ENCODE measurements around the gene PKNOX2.

PKNOX2 gene

GRCh38 chr11:125442946-125443345, 278.4 kb downstream of the PKNOX2 start:
- H3K79me2 ChIP-seq (ENCODE audit: control insufficient read depth, insufficient read depth, low read length, unreplicated experiment), result no peaks in the 10 kb centered on the region
- H3K4me1 ChIP-seq (ENCODE audit: control insufficient read depth, insufficient read depth, low read length, unreplicated experiment), result peaks cover 3% of the 10 kb centered on the region
- no peaks in the 10 kb centered on the region for H3K36me3 ChIP-seq (ENCODE audit: insufficient read depth, low read length)
- no peak overlapping the region for H3K4me3 ChIP-seq (ENCODE audit: low read depth, low read length)
- no peak overlapping the region for H2AFZ ChIP-seq (ENCODE audit: low read length, unreplicated experiment)
- H3K27ac ChIP-seq (ENCODE audit: low read depth, low read length), result no peak overlapping the region
- H3K27me3 ChIP-seq (ENCODE audit: insufficient read depth, low read length), result no peaks in the 10 kb centered on the region

- no peaks in the 10 kb centered on the region for H3K27me3 ChIP-seq (ENCODE audit: insufficient read depth, low read length)
- H3K36me3 ChIP-seq (ENCODE audit: insufficient read depth, low read length), result no peaks in the 10 kb centered on the region
- peaks cover 9% of the 10 kb centered on the region for H3K4me1 ChIP-seq (ENCODE audit: control insufficient read depth, insufficient read depth, low read length, unreplicated experiment)
- no peaks in the 10 kb centered on the region for H3K79me2 ChIP-seq (ENCODE audit: control insufficient read depth, insufficient read depth, low read length, unreplicated experiment)
- no peak overlapping the region for H3K4me3 ChIP-seq (ENCODE audit: low read depth, low read length)
- no peak overlapping the region for H2AFZ ChIP-seq (ENCODE audit: low read length, unreplicated experiment)
- H3K27ac ChIP-seq (ENCODE audit: low read depth, low read length), result no peak overlapping the region
These were observed 279.3 kb downstream of the PKNOX2 start for GRCh38 chr11:125443767-125444311.

- Histone ChIP-seq H2AFZ (ENCODE audit: low read length, unreplicated experiment) (no peak overlapping the region), H3K4me1 (ENCODE audit: control insufficient read depth, insufficient read depth, low read length, unreplicated experiment) (peaks cover 9% of the 10 kb centered on the region), H3K27me3 (ENCODE audit: insufficient read depth, low read length) (no peaks in the 10 kb centered on the region), H3K27ac (ENCODE audit: low read depth, low read length) (no peak overlapping the region), H3K4me3 (ENCODE audit: low read depth, low read length) (no peak overlapping the region), H3K36me3 (ENCODE audit: insufficient read depth, low read length) (no peaks in the 10 kb centered on the region), H3K79me2 (ENCODE audit: control insufficient read depth, insufficient read depth, low read length, unreplicated experiment) (no peaks in the 10 kb centered on the region)
These were observed 281.2 kb downstream of the PKNOX2 start for GRCh38 chr11:125445731-125446130.

- H3K79me2 ChIP-seq (ENCODE audit: control insufficient read depth, insufficient read depth, low read length, unreplicated experiment), result no peaks in the 10 kb centered on the region
- H3K27ac ChIP-seq (ENCODE audit: low read depth, low read length), result no peak overlapping the region
- peaks cover 9% of the 10 kb centered on the region for H3K4me1 ChIP-seq (ENCODE audit: control insufficient read depth, insufficient read depth, low read length, unreplicated experiment)
- H2AFZ ChIP-seq (ENCODE audit: low read length, unreplicated experiment), result no peak overlapping the region
- no peaks in the 10 kb centered on the region for H3K36me3 ChIP-seq (ENCODE audit: insufficient read depth, low read length)
- no peak overlapping the region for H3K4me3 ChIP-seq (ENCODE audit: low read depth, low read length)
- no peaks in the 10 kb centered on the region for H3K27me3 ChIP-seq (ENCODE audit: insufficient read depth, low read length)
These were observed 281.7 kb downstream of the PKNOX2 start for GRCh38 chr11:125446279-125446678.

- no peaks in the 10 kb centered on the region for H3K79me2 ChIP-seq (ENCODE audit: control insufficient read depth, insufficient read depth, low read length, unreplicated experiment)
- H3K4me1 ChIP-seq (ENCODE audit: control insufficient read depth, insufficient read depth, low read length, unreplicated experiment), result peaks cover 16% of the 10 kb centered on the region
- H2AFZ ChIP-seq (ENCODE audit: low read length, unreplicated experiment), result no peak overlapping the region
- no peaks in the 10 kb centered on the region for H3K27me3 ChIP-seq (ENCODE audit: insufficient read depth, low read length)
- H3K36me3 ChIP-seq (ENCODE audit: insufficient read depth, low read length), result no peaks in the 10 kb centered on the region
- no peak overlapping the region for H3K4me3 ChIP-seq (ENCODE audit: low read depth, low read length)
- no peak overlapping the region for H3K27ac ChIP-seq (ENCODE audit: low read depth, low read length)
These were observed 283.2 kb downstream of the PKNOX2 start for GRCh38 chr11:125447721-125448120.

GRCh38 chr11:125448136-125448535, 283.6 kb downstream of the PKNOX2 start:
- Histone ChIP-seq H3K36me3 (ENCODE audit: insufficient read depth, low read length) (no peaks in the 10 kb centered on the region), H3K27ac (ENCODE audit: low read depth, low read length) (0 out of 2 replicates have a peak overlapping the region, but pooled peaks have one; percentile 10), H3K4me1 (ENCODE audit: control insufficient read depth, insufficient read depth, low read length, unreplicated experiment) (peaks cover 16% of the 10 kb centered on the region), H3K79me2 (ENCODE audit: control insufficient read depth, insufficient read depth, low read length, unreplicated experiment) (no peaks in the 10 kb centered on the region), H3K27me3 (ENCODE audit: insufficient read depth, low read length) (no peaks in the 10 kb centered on the region), H2AFZ (ENCODE audit: low read length, unreplicated experiment) (no peak overlapping the region), H3K4me3 (ENCODE audit: low read depth, low read length) (no peak overlapping the region)

GRCh38 chr11:125449565-125449964, 285.0 kb downstream of the PKNOX2 start:
- Histone ChIP-seq H3K27ac (ENCODE audit: low read depth, low read length) (no peak overlapping the region), H3K36me3 (ENCODE audit: insufficient read depth, low read length) (no peaks in the 10 kb centered on the region), H3K4me3 (ENCODE audit: low read depth, low read length) (no peak overlapping the region), H3K4me1 (ENCODE audit: control insufficient read depth, insufficient read depth, low read length, unreplicated experiment) (peaks cover 16% of the 10 kb centered on the region), H2AFZ (ENCODE audit: low read length, unreplicated experiment) (no peak overlapping the region), H3K27me3 (ENCODE audit: insufficient read depth, low read length) (no peaks in the 10 kb centered on the region), H3K79me2 (ENCODE audit: control insufficient read depth, insufficient read depth, low read length, unreplicated experiment) (no peaks in the 10 kb centered on the region)

GRCh38 chr11:125451400-125452124, 287.0 kb downstream of the PKNOX2 start:
- Histone ChIP-seq H3K27me3 (ENCODE audit: insufficient read depth, low read length) (no peaks in the 10 kb centered on the region), H3K4me1 (ENCODE audit: control insufficient read depth, insufficient read depth, low read length, unreplicated experiment) (peaks cover 16% of the 10 kb centered on the region), H2AFZ (ENCODE audit: low read length, unreplicated experiment) (peak overlapping the region; percentile 55), H3K4me3 (ENCODE audit: low read depth, low read length) (0 out of 2 replicates have a peak overlapping the region, but pooled peaks have one; percentile 18), H3K36me3 (ENCODE audit: insufficient read depth, low read length) (no peaks in the 10 kb centered on the region), H3K79me2 (ENCODE audit: control insufficient read depth, insufficient read depth, low read length, unreplicated experiment) (no peaks in the 10 kb centered on the region), H3K27ac (ENCODE audit: low read depth, low read length) (no peak overlapping the region)

GRCh38 chr11:125452125-125452470, 287.5 kb downstream of the PKNOX2 start:
- H3K36me3 ChIP-seq (ENCODE audit: insufficient read depth, low read length), result no peaks in the 10 kb centered on the region

GRCh38 chr11:125454047-125454446, 289.5 kb downstream of the PKNOX2 start:
- Histone ChIP-seq H3K27ac (ENCODE audit: low read depth, low read length) (no peak overlapping the region), H3K27me3 (ENCODE audit: insufficient read depth, low read length) (no peaks in the 10 kb centered on the region), H3K79me2 (ENCODE audit: control insufficient read depth, insufficient read depth, low read length, unreplicated experiment) (no peaks in the 10 kb centered on the region), H3K4me3 (ENCODE audit: low read depth, low read length) (no peak overlapping the region), H3K36me3 (ENCODE audit: insufficient read depth, low read length) (no peaks in the 10 kb centered on the region), H2AFZ (ENCODE audit: low read length, unreplicated experiment) (no peak overlapping the region), H3K4me1 (ENCODE audit: control insufficient read depth, insufficient read depth, low read length, unreplicated experiment) (peaks cover 8% of the 10 kb centered on the region)

More at GRCh38 chr11:125452125-125452470, 287.5 kb downstream of the PKNOX2 start:
- H2AFZ ChIP-seq (ENCODE audit: low read length, unreplicated experiment), result peak overlapping the region; percentile 55
- no peak overlapping the region for H3K27ac ChIP-seq (ENCODE audit: low read depth, low read length)
- no peaks in the 10 kb centered on the region for H3K27me3 ChIP-seq (ENCODE audit: insufficient read depth, low read length)
- H3K79me2 ChIP-seq (ENCODE audit: control insufficient read depth, insufficient read depth, low read length, unreplicated experiment), result no peaks in the 10 kb centered on the region
- H3K4me1 ChIP-seq (ENCODE audit: control insufficient read depth, insufficient read depth, low read length, unreplicated experiment), result peaks cover 16% of the 10 kb centered on the region
- no peak overlapping the region for H3K4me3 ChIP-seq (ENCODE audit: low read depth, low read length)

- Histone ChIP-seq H2AFZ (ENCODE audit: low read length, unreplicated experiment) (no peak overlapping the region), H3K27me3 (ENCODE audit: insufficient read depth, low read length) (no peaks in the 10 kb centered on the region), H3K79me2 (ENCODE audit: control insufficient read depth, insufficient read depth, low read length, unreplicated experiment) (no peaks in the 10 kb centered on the region), H3K36me3 (ENCODE audit: insufficient read depth, low read length) (no peaks in the 10 kb centered on the region), H3K27ac (ENCODE audit: low read depth, low read length) (no peak overlapping the region), H3K4me1 (ENCODE audit: control insufficient read depth, insufficient read depth, low read length, unreplicated experiment) (peaks cover 8% of the 10 kb centered on the region), H3K4me3 (ENCODE audit: low read depth, low read length) (no peak overlapping the region)
These were observed 291.3 kb downstream of the PKNOX2 start for GRCh38 chr11:125455851-125456250.

All from ACC112 (cell line).